ENCODE results near the gene FST. TPM values are rescaled to one million over a fixed set of nuclear protein-coding genes. Genes with fewer than 3 reads are reported as not detected.
A peak's percentile ranks its signal among the peaks of the same experiment; 100 is the strongest.

The FST gene
- total RNA-seq, 6 experiments from 2014 or later = 14.2 to 92.1 (median 82.2) TPM

DNA sequence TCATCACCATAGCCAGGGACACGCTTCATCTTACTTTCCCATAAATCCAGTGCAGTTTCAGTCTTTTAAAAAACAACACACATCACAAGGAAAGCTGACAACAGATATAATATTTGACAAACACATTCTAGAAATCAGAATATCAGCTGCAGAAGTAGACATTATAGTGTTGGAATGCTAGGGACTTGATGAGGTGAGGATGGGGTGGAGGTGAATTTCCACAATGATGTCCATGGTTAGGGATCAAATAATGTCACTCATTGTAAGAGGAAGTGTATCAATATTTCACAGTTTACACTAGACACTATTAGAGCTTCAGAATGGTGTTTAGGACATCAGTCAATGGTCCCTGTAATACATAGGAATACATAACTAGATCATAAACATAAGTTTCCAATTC, 7.0 kb downstream of the FST start:
- Mint-ChIP-seq H3K27me3 (ENCODE audit: insufficient read depth) (no peaks in the 10 kb centered on the region), H3K4me3 (no peak overlapping the region), H3K9me3 (no peaks in the 10 kb centered on the region), H3K4me1 (ENCODE audit: low read depth) (peaks cover 72% of the 10 kb centered on the region), H3K27ac (no peak overlapping the region), H3K36me3 (ENCODE audit: low read depth) (peaks cover 24% of the 10 kb centered on the region)
- TF ChIP-seq, protein P1, sequence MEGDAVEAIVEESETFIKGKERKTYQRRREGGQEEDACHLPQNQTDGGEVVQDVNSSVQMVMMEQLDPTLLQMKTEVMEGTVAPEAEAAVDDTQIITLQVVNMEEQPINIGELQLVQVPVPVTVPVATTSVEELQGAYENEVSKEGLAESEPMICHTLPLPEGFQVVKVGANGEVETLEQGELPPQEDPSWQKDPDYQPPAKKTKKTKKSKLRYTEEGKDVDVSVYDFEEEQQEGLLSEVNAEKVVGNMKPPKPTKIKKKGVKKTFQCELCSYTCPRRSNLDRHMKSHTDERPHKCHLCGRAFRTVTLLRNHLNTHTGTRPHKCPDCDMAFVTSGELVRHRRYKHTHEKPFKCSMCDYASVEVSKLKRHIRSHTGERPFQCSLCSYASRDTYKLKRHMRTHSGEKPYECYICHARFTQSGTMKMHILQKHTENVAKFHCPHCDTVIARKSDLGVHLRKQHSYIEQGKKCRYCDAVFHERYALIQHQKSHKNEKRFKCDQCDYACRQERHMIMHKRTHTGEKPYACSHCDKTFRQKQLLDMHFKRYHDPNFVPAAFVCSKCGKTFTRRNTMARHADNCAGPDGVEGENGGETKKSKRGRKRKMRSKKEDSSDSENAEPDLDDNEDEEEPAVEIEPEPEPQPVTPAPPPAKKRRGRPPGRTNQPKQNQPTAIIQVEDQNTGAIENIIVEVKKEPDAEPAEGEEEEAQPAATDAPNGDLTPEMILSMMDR (IDR thresholded peaks at IDR 0.05) = no peak
- DNase-seq = no peak

DNA sequence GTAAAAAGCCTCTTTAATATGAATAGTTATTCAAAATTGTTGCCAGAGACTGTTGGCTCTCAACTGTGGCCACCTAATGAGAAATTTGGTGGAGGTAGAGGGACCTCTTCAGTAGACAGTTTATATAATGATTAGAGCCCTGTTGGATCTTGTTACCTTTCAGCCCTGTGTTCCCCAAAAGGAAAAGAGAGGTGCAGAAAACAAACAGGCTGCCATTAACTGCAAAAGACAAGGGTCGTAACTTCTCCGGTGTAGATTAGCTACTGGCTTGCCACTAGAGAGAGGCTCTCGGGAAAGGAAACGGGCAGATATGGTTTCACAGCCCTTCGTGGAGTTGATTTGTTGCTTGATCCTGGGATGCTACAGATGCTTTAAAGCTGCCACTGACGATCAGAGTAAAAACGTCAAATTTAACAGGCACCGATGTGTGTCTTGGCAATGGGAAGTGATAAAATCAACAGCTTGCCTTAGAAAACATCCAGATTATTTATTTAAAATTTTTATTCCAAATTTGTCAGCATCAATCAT, 7.8 kb downstream of the FST start:
- H3K36me3 Mint-ChIP-seq (ENCODE audit: low read depth) = peaks cover 19% of the 10 kb centered on the region
- no peaks in the 10 kb centered on the region for H3K27me3 Mint-ChIP-seq (ENCODE audit: insufficient read depth)
- H3K9me3 Mint-ChIP-seq = no peaks in the 10 kb centered on the region
- H3K4me3 Mint-ChIP-seq = no peak overlapping the region
- TF ChIP-seq, protein P1 (IDR thresholded peaks at IDR 0.05) = no peak
- no peak overlapping the region for H3K27ac Mint-ChIP-seq
- DNase-seq = no peak
- peaks cover 67% of the 10 kb centered on the region for H3K4me1 Mint-ChIP-seq (ENCODE audit: low read depth)

DNA sequence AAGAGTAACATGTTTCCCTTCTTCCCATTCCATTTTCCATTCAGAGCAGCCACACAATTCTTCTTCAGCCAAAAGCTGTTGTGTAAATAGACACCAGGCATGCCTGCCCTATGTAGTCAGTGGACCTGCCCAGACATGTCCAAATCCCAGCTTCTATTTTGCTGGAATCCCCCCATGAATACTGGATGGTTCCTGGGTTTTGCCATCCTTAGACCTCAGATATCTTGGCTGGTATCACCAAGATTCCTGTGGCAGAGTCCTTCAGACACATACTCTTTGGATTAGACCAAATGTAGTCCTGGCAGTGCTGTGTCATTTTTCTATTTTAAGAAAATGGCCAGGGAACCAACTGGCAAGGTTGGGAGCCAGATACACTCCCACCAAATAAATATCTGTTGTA, 10.3 kb downstream of the FST start:
- H3K4me1 Mint-ChIP-seq (ENCODE audit: low read depth) = peaks cover 52% of the 10 kb centered on the region
- H3K27ac Mint-ChIP-seq = peak overlapping the region; percentile 97
- H3K9me3 Mint-ChIP-seq = peaks cover 6% of the 10 kb centered on the region
- H3K4me3 Mint-ChIP-seq = peak overlapping the region; percentile 71
- TF ChIP-seq, protein P1 (IDR thresholded peaks at IDR 0.05) = no peak
- DNase-seq = peak; percentile 92
- peaks cover 10% of the 10 kb centered on the region for H3K36me3 Mint-ChIP-seq (ENCODE audit: low read depth)
- peaks cover 4% of the 10 kb centered on the region for H3K27me3 Mint-ChIP-seq (ENCODE audit: insufficient read depth)

DNA sequence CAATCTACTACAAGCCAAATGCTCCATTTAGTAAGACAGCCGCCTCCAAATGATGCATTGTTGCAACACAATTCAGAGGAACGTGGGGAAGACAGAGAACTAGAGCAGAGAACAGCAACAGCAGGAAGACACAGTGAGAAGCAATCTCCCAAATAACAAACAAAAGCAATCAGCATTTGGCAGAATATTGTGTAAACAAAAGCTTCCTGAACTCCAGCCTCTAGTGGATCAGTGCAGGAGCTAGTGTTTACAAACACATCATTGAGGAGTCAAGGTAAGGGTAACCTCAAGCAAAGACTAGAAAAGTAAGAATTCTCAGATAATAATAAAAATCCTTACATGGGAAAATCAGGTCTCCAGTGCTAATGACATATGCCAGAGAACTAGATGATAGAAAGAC, 20.6 kb downstream of the FST start:
- Mint-ChIP-seq H3K4me1 (ENCODE audit: low read depth) (0 out of 2 replicates have a peak, but pooled peaks cover 6% of the 10 kb centered on the region), H3K36me3 (ENCODE audit: low read depth) (no peaks in the 10 kb centered on the region), H3K27me3 (ENCODE audit: insufficient read depth) (peaks cover 15% of the 10 kb centered on the region), H3K9me3 (no peaks in the 10 kb centered on the region), H3K4me3 (no peak overlapping the region), H3K27ac (no peak overlapping the region)
- no peak for DNase-seq
- TF ChIP-seq, protein P1 (IDR thresholded peaks at IDR 0.05) = no peak

DNA sequence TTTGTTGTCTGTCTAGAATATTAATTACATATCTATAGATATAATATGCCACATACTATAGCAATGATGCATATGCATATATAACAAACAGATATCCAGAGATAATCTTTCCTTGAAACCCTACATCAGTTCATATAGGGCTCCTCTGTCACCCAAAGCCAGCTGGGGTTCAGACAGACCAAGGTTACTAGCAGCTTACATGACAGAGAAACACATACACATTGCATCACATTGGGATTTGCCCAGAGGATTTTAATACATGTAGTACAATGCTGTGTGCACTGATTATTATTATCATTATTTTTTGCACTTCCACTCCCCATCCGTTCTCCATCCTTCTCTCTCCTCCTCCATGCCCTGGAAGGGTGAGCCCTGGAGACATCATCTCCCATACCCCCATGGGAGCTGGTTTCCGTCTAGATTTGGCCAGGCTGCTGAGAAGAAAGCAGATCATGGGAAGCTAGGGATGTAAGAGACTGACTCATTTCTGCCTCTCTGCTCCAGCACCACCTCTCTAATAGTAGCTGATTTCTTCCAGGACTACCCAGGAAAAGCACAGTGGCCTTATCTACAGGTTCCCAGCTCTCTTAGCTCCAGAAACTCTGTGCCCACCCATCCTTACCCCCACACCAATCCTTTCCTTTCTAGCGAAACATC, 23.3 kb downstream of the FST start:
- no peak for DNase-seq
- Mint-ChIP-seq H3K27me3 (ENCODE audit: insufficient read depth) (peaks cover 15% of the 10 kb centered on the region), H3K9me3 (peaks cover 18% of the 10 kb centered on the region), H3K36me3 (ENCODE audit: low read depth) (peaks cover 13% of the 10 kb centered on the region), H3K27ac (no peak overlapping the region), H3K4me1 (ENCODE audit: low read depth) (0 out of 2 replicates have a peak, but pooled peaks cover 6% of the 10 kb centered on the region), H3K4me3 (no peak overlapping the region)
- TF ChIP-seq, protein P1 (IDR thresholded peaks at IDR 0.05) = no peak

Data from HFFc6 (cell line).